IPS-15b (cell line): Measurements from ENCODE around the gene NGB.

ENCODE experiments used
- H3K27me3 ChIP-seq: one replicate; pipeline ENCODE4 v1.6.1; 2013; ENCODE audit warnings: low read length; ENCODE audit not compliant: control insufficient read depth, insufficient read depth
- H3K36me3 ChIP-seq: one replicate; pipeline ENCODE4 v1.6.1; 2013; ENCODE audit warnings: low read length; ENCODE audit not compliant: control insufficient read depth, insufficient read depth
- H3K4me1 ChIP-seq: one replicate; pipeline ENCODE4 v1.6.1; 2013; ENCODE audit warnings: mild to moderate bottlenecking, low read length; ENCODE audit not compliant: control insufficient read depth, insufficient read depth
- H3K4me3 ChIP-seq: one replicate; pipeline ENCODE4 v1.5.1; 2013; ENCODE audit warnings: low read depth, low read length
- H3K9ac ChIP-seq: one replicate; pipeline ENCODE4 v1.6.1; 2013; ENCODE audit warnings: low read depth, mild to moderate bottlenecking, low read length
- H3K9me3 ChIP-seq: one replicate; pipeline ENCODE4 v1.6.1; 2013; ENCODE audit warnings: mild to moderate bottlenecking, low read length; ENCODE audit not compliant: control insufficient read depth, insufficient read depth

The NGB gene

GRCh38 chr14:77259025-77259715, 11.8 kb downstream of the NGB start:
- Histone ChIP-seq H3K9ac (no peak overlapping the region), H3K27me3 (no peaks in the 10 kb centered on the region), H3K36me3 (no peaks in the 10 kb centered on the region), H3K9me3 (no peaks in the 10 kb centered on the region), H3K4me1 (no peaks in the 10 kb centered on the region), H3K4me3 (no peak overlapping the region)

- H3K4me1 ChIP-seq = no peaks in the 10 kb centered on the region
Measured at GRCh38 chr14:77258566-77258965, 12.4 kb downstream of the NGB start.

GRCh38 chr14:77257700-77258099, 13.3 kb downstream of the NGB start:
- H3K9me3 ChIP-seq = no peaks in the 10 kb centered on the region
- no peak overlapping the region for H3K4me3 ChIP-seq

More at GRCh38 chr14:77258566-77258965, 12.4 kb downstream of the NGB start:
- H3K9me3 ChIP-seq = no peaks in the 10 kb centered on the region
- no peaks in the 10 kb centered on the region for H3K27me3 ChIP-seq
- H3K4me3 ChIP-seq = no peak overlapping the region
- H3K9ac ChIP-seq = no peak overlapping the region
- no peaks in the 10 kb centered on the region for H3K36me3 ChIP-seq

GRCh38 chr14:77256694-77257093, 14.3 kb downstream of the NGB start:
- H3K27me3 ChIP-seq = no peaks in the 10 kb centered on the region
- no peak overlapping the region for H3K4me3 ChIP-seq
- no peaks in the 10 kb centered on the region for H3K9me3 ChIP-seq
- no peaks in the 10 kb centered on the region for H3K4me1 ChIP-seq
- no peak overlapping the region for H3K9ac ChIP-seq
- no peaks in the 10 kb centered on the region for H3K36me3 ChIP-seq

More at GRCh38 chr14:77257700-77258099, 13.3 kb downstream of the NGB start:
- Histone ChIP-seq H3K36me3 (no peaks in the 10 kb centered on the region), H3K27me3 (no peaks in the 10 kb centered on the region), H3K9ac (no peak overlapping the region), H3K4me1 (no peaks in the 10 kb centered on the region)

GRCh38 chr14:77253333-77254190, 17.4 kb downstream of the NGB start:
- no peaks in the 10 kb centered on the region for H3K27me3 ChIP-seq
- H3K4me1 ChIP-seq = no peaks in the 10 kb centered on the region
- H3K4me3 ChIP-seq = no peak overlapping the region
- no peak overlapping the region for H3K9ac ChIP-seq
- peaks cover 2% of the 10 kb centered on the region for H3K36me3 ChIP-seq
- H3K9me3 ChIP-seq = no peaks in the 10 kb centered on the region

GRCh38 chr14:77251870-77252269, 19.1 kb downstream of the NGB start:
- H3K36me3 ChIP-seq = peaks cover 6% of the 10 kb centered on the region

GRCh38 chr14:77250927-77251326, 20.1 kb downstream of the NGB start:
- no peaks in the 10 kb centered on the region for H3K9me3 ChIP-seq
- no peaks in the 10 kb centered on the region for H3K27me3 ChIP-seq
- H3K4me3 ChIP-seq = no peak overlapping the region
- peaks cover 6% of the 10 kb centered on the region for H3K36me3 ChIP-seq
- no peak overlapping the region for H3K9ac ChIP-seq
- H3K4me1 ChIP-seq = no peaks in the 10 kb centered on the region

More at GRCh38 chr14:77251870-77252269, 19.1 kb downstream of the NGB start:
- no peaks in the 10 kb centered on the region for H3K4me1 ChIP-seq
- H3K9ac ChIP-seq = no peak overlapping the region
- no peaks in the 10 kb centered on the region for H3K27me3 ChIP-seq
- no peak overlapping the region for H3K4me3 ChIP-seq
- no peaks in the 10 kb centered on the region for H3K9me3 ChIP-seq

- Histone ChIP-seq H3K9ac (no peak overlapping the region), H3K4me3 (no peak overlapping the region), H3K9me3 (no peaks in the 10 kb centered on the region), H3K4me1 (no peaks in the 10 kb centered on the region), H3K36me3 (peaks cover 6% of the 10 kb centered on the region), H3K27me3 (no peaks in the 10 kb centered on the region)
Measured at GRCh38 chr14:77249286-77249685, 21.7 kb downstream of the NGB start.

GRCh38 chr14:77248666-77249065, 22.3 kb downstream of the NGB start:
- H3K9ac ChIP-seq = no peak overlapping the region
- H3K27me3 ChIP-seq = no peaks in the 10 kb centered on the region
- H3K4me3 ChIP-seq = no peak overlapping the region
- no peaks in the 10 kb centered on the region for H3K9me3 ChIP-seq
- H3K36me3 ChIP-seq = peaks cover 7% of the 10 kb centered on the region
- no peaks in the 10 kb centered on the region for H3K4me1 ChIP-seq

GRCh38 chr14:77246784-77247183, 24.2 kb downstream of the NGB start:
- Histone ChIP-seq H3K9ac (no peak overlapping the region), H3K9me3 (no peaks in the 10 kb centered on the region), H3K27me3 (no peaks in the 10 kb centered on the region), H3K36me3 (peaks cover 9% of the 10 kb centered on the region), H3K4me1 (no peaks in the 10 kb centered on the region), H3K4me3 (no peak overlapping the region)

GRCh38 chr14:77245820-77246219, 25.2 kb downstream of the NGB start:
- Histone ChIP-seq H3K9me3 (no peaks in the 10 kb centered on the region), H3K27me3 (no peaks in the 10 kb centered on the region), H3K36me3 (peaks cover 9% of the 10 kb centered on the region), H3K4me1 (no peaks in the 10 kb centered on the region), H3K4me3 (no peak overlapping the region), H3K9ac (no peak overlapping the region)

- no peak overlapping the region for H3K9ac ChIP-seq
- no peaks in the 10 kb centered on the region for H3K9me3 ChIP-seq
- no peaks in the 10 kb centered on the region for H3K4me1 ChIP-seq
- no peaks in the 10 kb centered on the region for H3K27me3 ChIP-seq
- peaks cover 9% of the 10 kb centered on the region for H3K36me3 ChIP-seq
- H3K4me3 ChIP-seq = no peak overlapping the region
Measured at GRCh38 chr14:77243853-77244252, 27.2 kb downstream of the NGB start.
